GM21526 (cell line): ENCODE data around the gene TOMM6.

Experiments
- ATAC-seq: cut with Tn5 transposase; IDR thresholded peaks from one replicate; pipeline ENCODE4 v1.9.1; 2021; ENCODE audit warnings: moderate library complexity; ENCODE audit not compliant: unreplicated experiment, low FRiP score

The TOMM6 gene

GRCh38 chr6:41818271-41819054 is 31.0 kb downstream of the TOMM6 start:
- ATAC-seq = no peak

- ATAC-seq = no peak
Measured at GRCh38 chr6:41821266-41821665, 33.8 kb downstream of the TOMM6 start.

- no peak for ATAC-seq
Measured at GRCh38 chr6:41822021-41822420, 34.5 kb downstream of the TOMM6 start.

GRCh38 chr6:41823178-41823577 is 35.7 kb downstream of the TOMM6 start:
- no peak for ATAC-seq

- ATAC-seq = no peak
Measured at GRCh38 chr6:41824571-41825569, 37.4 kb downstream of the TOMM6 start.

- no peak for ATAC-seq
Measured at GRCh38 chr6:41826343-41827022, 39.0 kb downstream of the TOMM6 start.

GRCh38 chr6:41832263-41832662 is 44.8 kb downstream of the TOMM6 start:
- no peak for ATAC-seq

- ATAC-seq = no peak
Measured at GRCh38 chr6:41836022-41836659, 48.6 kb downstream of the TOMM6 start.

GRCh38 chr6:41836660-41837052 is 49.2 kb downstream of the TOMM6 start:
- no peak for ATAC-seq
